ENCODE data around the gene ZNF554. TPM values are rescaled to one million over a fixed set of nuclear protein-coding genes. Genes with fewer than 3 reads are reported as not detected.
"Not testable (repeated sequence)": the region's sequence is repeated elsewhere in the genome, so short reads cannot be mapped to it uniquely, and the experiment has no call there.

The ZNF554 gene
- total RNA-seq, 2 donors from 2014 or later, result 4.1 to 4.8 TPM

- no peak for ATAC-seq
- intact Hi-C loops (cut with DNase I), result no loop called here
- no peak for DNase-seq
These were observed 33.4 kb downstream of the ZNF554 start for GRCh38 chr19:2853015-2853606.

GRCh38 chr19:2854849-2855248 lies 35.2 kb downstream of the ZNF554 start:
- DNase-seq (no peak), ATAC-seq (no peak)
- intact Hi-C loops (cut with DNase I), result no loop called here

- ATAC-seq (no peak), DNase-seq (no peak)
- intact Hi-C loops (cut with DNase I), result no loop called here
These were observed 36.9 kb downstream of the ZNF554 start for GRCh38 chr19:2856457-2857050.

GRCh38 chr19:2858864-2859263 lies 39.2 kb downstream of the ZNF554 start:
- ATAC-seq (no peak), DNase-seq (no peak)
- intact Hi-C loops (cut with DNase I), result no loop called here

GRCh38 chr19:2863816-2864215 lies 44.1 kb downstream of the ZNF554 start:
- ATAC-seq (no peak), DNase-seq (no peak)
- intact Hi-C loops (cut with DNase I), result no loop called here

GRCh38 chr19:2865334-2866100 lies 45.8 kb downstream of the ZNF554 start:
- DNase-seq, result no peak

GRCh38 chr19:2866495-2867024 lies 46.9 kb downstream of the ZNF554 start:
- ATAC-seq (no peak), DNase-seq (no peak)
- intact Hi-C loops (cut with DNase I), result no loop called here

More at GRCh38 chr19:2865334-2866100, 45.8 kb downstream of the ZNF554 start:
- intact Hi-C loops (cut with DNase I), result no loop called here
- no peak for ATAC-seq

GRCh38 chr19:2867025-2867991 lies 47.6 kb downstream of the ZNF554 start, which contains the start of gene ZNF556:
Gene ZNF556, plus strand, starts transcription at chr19:2867335. Its CDS starts 87 bp downstream, at chr19:2867422.
- no peak for ATAC-seq
- intact Hi-C loops (cut with DNase I), result no loop called here
- DNase-seq, result no peak

- intact Hi-C loops (cut with DNase I), result loop anchor here in 1 of 2 donors (5.0 kb wide), 1 partner anchor 222 kb away; no protein-coding TSS in a partner anchor
These were observed 50.0 kb downstream of the ZNF554 start for GRCh38 chr19:2869618-2870017.

GRCh38 chr19:2872175-2872574 lies 52.5 kb downstream of the ZNF554 start:
- not testable (repeated sequence) for DNase-seq, ATAC-seq
- intact Hi-C loops (cut with DNase I), result loop anchor here in 1 of 2 donors (5.0 kb wide), 1 partner anchor 225 kb away; no protein-coding TSS in a partner anchor

More at GRCh38 chr19:2869618-2870017, 50.0 kb downstream of the ZNF554 start:
- DNase-seq (no peak), ATAC-seq (no peak)

- DNase-seq, result no peak
- intact Hi-C loops (cut with DNase I), result no loop called here
- no peak for ATAC-seq
These were observed 58.0 kb downstream of the ZNF554 start for GRCh38 chr19:2877398-2878331.

- DNase-seq (no peak), ATAC-seq (no peak)
- intact Hi-C loops (cut with DNase I), result loop anchor here in 1 of 2 donors (10.0 kb wide), 1 partner anchor 61 kb away; the partner anchor contains the start of gene ZNF77
These were observed 64.2 kb downstream of the ZNF554 start for GRCh38 chr19:2883686-2884439.

- DNase-seq (no peak), ATAC-seq (no peak)
- intact Hi-C loops (cut with DNase I), result loop anchor here in 1 of 2 donors (10.0 kb wide), 1 partner anchor 59 kb away; the partner anchor contains the start of gene ZNF77
These were observed 66.1 kb downstream of the ZNF554 start for GRCh38 chr19:2885736-2886135.
